Spleen (tissue), 11 donors: ENCODE results near the gene NRN1L. TPM values are rescaled to one million over a fixed set of nuclear protein-coding genes. Genes with fewer than 3 reads are reported as not detected.

Source experiments
- DNase-seq: peaks from one replicate; pipeline ENCODE4 v3.0.0-alpha.2; 2020
- H3K27ac ChIP-seq, 8 donors: fragments of 200-600 bp; sonication (generic) in 7 of 8; 1 replicate in 4 of 8; 2 replicates in 4 of 8; pipeline versions ENCODE4 v1.5.0 to v1.8.0; 2016 to 2021; ENCODE audit warnings: inconsistent platforms in 4 of 8, mild to moderate bottlenecking in 4 of 8, moderate library complexity in 1 of 8
- H3K27me3 ChIP-seq, 7 donors: fragments of 200-600 bp; sonication (generic) in 6 of 7; replicated peaks in 1 of 7; 1 replicate in 4 of 7; 2 replicates in 3 of 7; pipeline versions ENCODE4 v1.5.0 to v1.8.0; 2016 to 2021; ENCODE audit warnings: inconsistent platforms in 3 of 7, mild to moderate bottlenecking in 1 of 7
- H3K36me3 ChIP-seq, 6 donors: fragments of 200-600 bp; sonication (generic) in 5 of 6; 1 replicate in 4 of 6; 2 replicates in 2 of 6; pipeline versions ENCODE4 v1.5.0 to v1.8.0; 2016 to 2021; ENCODE audit warnings: inconsistent platforms in 2 of 6
- H3K4me1 ChIP-seq, 6 donors: fragments of 200-600 bp; sonication (generic) in 5 of 6; 1 replicate in 3 of 6; 2 replicates in 3 of 6; pipeline versions ENCODE4 v1.5.0 to v1.8.0; 2016 to 2021; ENCODE audit warnings: inconsistent platforms in 3 of 6
- H3K4me3 ChIP-seq, 8 donors: fragments of 200-600 bp; sonication (generic) in 7 of 8; 1 replicate in 4 of 8; 2 replicates in 4 of 8; pipeline versions ENCODE4 v1.5.0 to v1.8.0; 2016 to 2021; ENCODE audit warnings: inconsistent platforms in 4 of 8, mild to moderate bottlenecking in 4 of 8, moderate library complexity in 2 of 8
- H3K9me3 ChIP-seq, 8 donors: fragments of 200-600 bp; sonication (generic) in 7 of 8; 1 replicate in 4 of 8; 2 replicates in 4 of 8; pipeline versions ENCODE4 v1.5.0 to v1.8.0; 2016 to 2021; ENCODE audit warnings: inconsistent platforms in 4 of 8
- CTCF ChIP-seq, 11 experiments: fragments of 200-600 bp in 7 of 11; fragments of 450-650 bp in 4 of 11; sonication (generic) in 4 of 11; IDR thresholded peaks in 8 of 11; conservative IDR thresholded peaks in 3 of 11; 1 replicate in 7 of 11; 2 replicates in 4 of 11; pipeline versions ENCODE4 v1.4.0 to v1.8.0; 2016 to 2021; ENCODE audit warnings: antibody characterized with exemption in 11 of 11, inconsistent platforms in 4 of 11, mild to moderate bottlenecking in 1 of 11
- POLR2A ChIP-seq, 3 donors: fragments of 450-650 bp; IDR thresholded peaks; one replicate each; pipeline ENCODE4 v1.5.1; 2017; ENCODE audit warnings: antibody characterized with exemption in 3 of 3, mild to moderate bottlenecking in 1 of 3
- POLR2AphosphoS5 ChIP-seq, 3 donors: sonication (generic); formaldehyde crosslinking; IDR thresholded peaks; one replicate each; pipeline ENCODE4 v1.5.1; 2017; ENCODE audit warnings: antibody characterized with exemption in 3 of 3
- WGBS, 5 donors: extraction: QIAGEN DNeasy Blood & Tissue Kit in 3 of 5; methylation state at CpG; one replicate each; pipeline versions ENCODE4 v1.1.5 to v1.1.7; 2013 to 2018; 5-methylcytosine and 5-hydroxymethylcytosine counted together
- intact Hi-C: fragments of 100-400 bp; cut with DNase I; formaldehyde crosslinking; loops from one replicate; pipeline ENCODE4 v1.15.0; 2023; ENCODE audit warnings: low total_unique reads
- polyA plus RNA-seq, 3 donors: library from polyadenylated mRNA; stranded (reverse); fragments of 200-250 nt; gene quantifications; one replicate each; pipeline ENCODE4 v1.2.1, GENCODE V29; 2013
- total RNA-seq, 7 donors: library from RNA; depleted of rRNA in 3 of 7; stranded (reverse); fragments of >200 nt in 3 of 7; fragmentation: NEBNext Ultra II Directional in 4 of 7; extraction: Animal tissue kit (Norgen Biotek cat#: 25700) in 4 of 7; gene quantifications; one replicate each; pipeline versions ENCODE4 v1.1.0 to v1.2.1, GENCODE V29; 2016 to 2021
- donor health status: healthy with polysubstance abuse.
- donor health status: DM: no; HTN: no; CAD: no; lungs with moderate emphysema.
- donor health status: DM: no; HTN: no; CAD: no.
- donor health status: Bipolar disorder and iron deficiency.
- donor health status: healthy.
- donor health status: DM: no; HTN: no; CAD: no.
- donor health status: DM: yes; HTN: yes; CAD: no.

NRN1L gene
- total and polyA plus RNA-seq, 10 donors, result 0.60 to 6.2 (median 3.0) TPM; not detected in 2

DNA sequence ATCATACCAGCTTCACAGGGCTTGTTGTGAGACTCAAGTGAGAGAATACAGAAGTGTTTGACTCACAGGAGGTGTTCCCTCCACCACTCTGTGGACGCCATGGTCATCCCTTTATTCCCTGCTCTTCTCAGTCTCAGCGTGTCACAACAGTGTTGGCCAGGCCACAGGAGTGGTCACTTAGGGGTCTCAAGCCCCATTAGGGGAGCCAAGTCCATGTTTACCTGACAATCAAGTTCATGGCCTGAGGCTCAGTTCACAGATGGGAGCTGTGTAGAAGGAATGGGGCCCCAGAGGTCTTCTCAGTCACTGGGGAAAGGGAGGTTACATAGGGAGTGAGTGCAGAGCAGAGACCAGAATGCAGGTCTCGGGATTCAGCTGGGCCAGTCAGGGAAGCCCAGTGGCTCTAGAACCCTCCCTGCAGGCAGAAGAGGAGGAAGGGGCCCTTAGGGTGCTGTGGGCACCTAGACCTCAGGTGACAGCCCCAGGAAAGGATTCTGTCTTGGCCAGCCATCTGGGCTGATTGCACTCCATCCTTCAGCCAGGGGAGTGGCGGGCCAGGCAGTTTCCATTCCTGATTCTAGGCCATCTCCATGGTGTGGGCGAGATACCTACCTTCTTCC lies 27.6 kb upstream of the NRN1L start:
- intact Hi-C loops, result no loop called here
- TF ChIP-seq POLR2A (IDR thresholded peaks at IDR 0.05), result no peak
- no peak for TF ChIP-seq POLR2AphosphoS5 (IDR thresholded peaks at IDR 0.05)
- TF ChIP-seq CTCF (IDR thresholded peaks at IDR 0.05 in 8 of 11, conservative IDR thresholded peaks at IDR 0.05 in 3 of 11), result no peak
- Histone ChIP-seq H3K4me1 (peaks cover 0 to 52% (median 20%) of the 10 kb centered on the region in 6 donors), H3K27ac (peak overlapping the region in 2 of 8 donors; percentile 19 to 45), H3K36me3 (peaks cover 0 to 29% (median 11%) of the 10 kb centered on the region in 6 donors), H3K4me3 (no peak overlapping the region), H3K9me3 (no peaks in the 10 kb centered on the region), H3K27me3 (no peaks in the 10 kb centered on the region)
- WGBS, 5 donors, result 89 to 98% (median 94%) methylated on average over 4 to 5 of the region's 5 CpGs
- no peak for DNase-seq

GRCh38 chr16:67857547-67858233 lies 27.0 kb upstream of the NRN1L start:
- WGBS, 5 donors, result 73 to 92% (median 89%) methylated on average over 3 of the region's 3 CpGs
- peak overlapping the region in 3 of 8 donors; percentile 7 to 45 (median 29) for H3K27ac ChIP-seq
- H3K4me1 ChIP-seq, result peaks cover 0 to 48% (median 20%) of the 10 kb centered on the region in 6 donors

DNA sequence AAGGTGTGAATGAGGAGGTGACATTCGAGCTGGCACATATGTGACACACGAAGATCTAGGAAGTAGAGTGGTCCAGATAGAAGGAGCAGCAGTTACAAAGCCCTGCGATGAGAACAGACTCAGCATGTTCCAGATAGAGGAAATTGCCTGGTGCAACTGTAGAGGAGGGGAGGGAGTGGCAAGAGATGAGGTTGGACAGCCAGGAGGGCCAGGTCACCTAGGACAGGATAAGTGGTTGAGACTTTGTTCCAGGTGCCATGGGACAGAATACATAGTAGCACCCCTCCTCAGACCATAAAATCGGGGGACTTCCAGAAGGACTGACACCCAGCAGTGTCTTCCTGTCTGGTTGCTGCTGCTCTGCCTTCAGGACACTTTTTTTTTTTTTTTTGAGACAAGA lies 26.2 kb upstream of the NRN1L start:
- Histone ChIP-seq H3K27me3 (no peaks in the 10 kb centered on the region), H3K27ac (peak overlapping the region in 2 of 8 donors; percentile 29 to 39), H3K4me1 (peaks cover 0 to 45% (median 20%) of the 10 kb centered on the region in 6 donors), H3K9me3 (no peaks in the 10 kb centered on the region), H3K36me3 (peaks cover 0 to 34% (median 11%) of the 10 kb centered on the region in 6 donors), H3K4me3 (no peak overlapping the region)
- DNase-seq, result no peak
- intact Hi-C loops, result no loop called here
- TF ChIP-seq CTCF (IDR thresholded peaks at IDR 0.05 in 8 of 11, conservative IDR thresholded peaks at IDR 0.05 in 3 of 11) (no peak), POLR2A (IDR thresholded peaks at IDR 0.05) (no peak)
- WGBS, 5 donors, result 61 to 82% (median 67%) methylated on average over 4 of the region's 4 CpGs

More at GRCh38 chr16:67857547-67858233, 27.0 kb upstream of the NRN1L start:
- H3K4me3 ChIP-seq, result no peak overlapping the region
- intact Hi-C loops, result no loop called here
- peaks cover 0 to 34% (median 11%) of the 10 kb centered on the region in 6 donors for H3K36me3 ChIP-seq
- no peaks in the 10 kb centered on the region for H3K27me3 ChIP-seq
- no peak for DNase-seq
- H3K9me3 ChIP-seq, result no peaks in the 10 kb centered on the region
- TF ChIP-seq POLR2AphosphoS5 (IDR thresholded peaks at IDR 0.05) (no peak), POLR2A (IDR thresholded peaks at IDR 0.05) (no peak), CTCF (IDR thresholded peaks at IDR 0.05 in 8 of 11, conservative IDR thresholded peaks at IDR 0.05 in 3 of 11) (no peak)
